EL (cell line): ENCODE measurements around the gene OR51F1.
"Not testable (repeated sequence)": the region's sequence is repeated elsewhere in the genome, so short reads cannot be mapped to it uniquely, and the experiment has no call there.

Experiments used
- DNase-seq: peaks from one replicate; pipeline ENCODE4 v3.0.0-alpha.2; 2016

The OR51F1 gene, protein sequence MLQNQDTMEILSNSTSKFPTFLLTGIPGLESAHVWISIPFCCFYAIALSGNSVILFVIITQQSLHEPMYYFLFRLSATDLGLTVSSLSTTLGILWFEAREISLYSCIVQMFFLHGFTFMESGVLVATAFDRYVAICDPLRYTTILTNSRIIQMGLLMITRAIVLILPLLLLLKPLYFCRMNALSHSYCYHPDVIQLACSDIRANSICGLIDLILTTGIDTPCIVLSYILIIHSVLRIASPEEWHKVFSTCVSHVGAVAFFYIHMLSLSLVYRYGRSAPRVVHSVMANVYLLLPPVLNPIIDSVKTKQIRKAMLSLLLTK

DNA sequence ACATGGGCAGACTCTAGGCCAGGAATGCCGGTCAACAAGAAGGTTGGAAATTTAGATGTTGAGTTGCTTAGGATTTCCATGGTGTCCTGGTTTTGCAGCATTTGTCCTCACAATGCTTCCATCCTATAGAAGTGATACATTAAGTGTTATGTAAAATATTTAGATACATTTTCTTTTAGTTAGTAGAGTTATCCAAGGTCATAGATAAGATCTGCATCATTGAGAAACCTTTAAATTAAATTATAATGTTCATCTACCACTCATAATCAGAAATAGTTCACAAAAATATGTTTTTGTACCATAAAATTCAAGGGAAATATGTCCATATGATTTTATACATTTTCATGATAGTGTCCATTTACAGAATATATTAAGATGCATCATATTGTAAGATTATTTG lies at the start of gene OR51F1:
OR51F1 (minus strand) TSS at position 101 of the 400 bp plus-strand sequence; CDS start at position 101, 0 bp downstream.
- no peak for DNase-seq

DNA sequence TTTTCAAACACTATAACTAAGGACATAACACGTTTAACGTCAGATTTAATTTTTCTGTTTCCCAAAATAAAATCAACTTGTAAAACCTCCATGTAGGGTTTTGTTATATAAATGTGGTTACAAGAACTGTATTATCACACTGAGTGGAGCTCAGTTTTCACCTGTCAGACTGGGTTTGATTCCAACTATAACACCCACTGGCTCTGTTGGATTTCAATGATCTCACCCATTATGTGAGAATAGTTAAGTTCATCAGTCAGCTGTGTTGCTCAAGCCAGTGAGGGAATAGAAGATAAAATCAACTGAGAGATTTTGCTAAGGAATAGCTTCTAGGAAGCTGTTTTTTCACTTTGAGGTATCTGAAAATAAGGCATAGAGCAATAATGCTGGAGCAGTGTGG lies 39.5 kb upstream of the OR51F1 start:
- no peak for DNase-seq

DNA sequence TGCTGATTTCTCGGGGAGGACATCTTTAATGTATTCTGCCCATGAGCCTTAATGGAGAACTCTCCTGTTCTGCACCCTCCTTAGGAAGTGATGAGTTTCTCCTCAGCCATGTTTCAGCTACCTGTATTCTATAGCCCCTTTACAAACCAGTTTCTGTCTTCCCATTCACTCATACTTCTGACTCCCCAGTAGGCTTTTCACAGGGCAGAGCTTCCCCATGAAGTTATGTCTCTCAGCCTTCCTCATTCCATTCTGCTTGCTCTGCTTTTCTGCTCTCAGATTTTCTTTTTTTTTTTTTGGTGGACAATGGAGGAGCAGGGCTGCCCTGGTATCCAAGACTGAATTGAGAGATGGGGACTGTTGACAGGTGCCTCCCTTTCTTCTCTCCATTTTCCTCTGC lies 38.7 kb upstream of the OR51F1 start:
- no peak for DNase-seq

GRCh38 chr11:4804280-4804679 lies 34.5 kb upstream of the OR51F1 start, which contains the start of gene OR52R1:
Gene OR52R1, minus strand, starts transcription at chr11:4804380. Its CDS starts 0 bp downstream, at chr11:4804380.
- no peak for DNase-seq

DNA sequence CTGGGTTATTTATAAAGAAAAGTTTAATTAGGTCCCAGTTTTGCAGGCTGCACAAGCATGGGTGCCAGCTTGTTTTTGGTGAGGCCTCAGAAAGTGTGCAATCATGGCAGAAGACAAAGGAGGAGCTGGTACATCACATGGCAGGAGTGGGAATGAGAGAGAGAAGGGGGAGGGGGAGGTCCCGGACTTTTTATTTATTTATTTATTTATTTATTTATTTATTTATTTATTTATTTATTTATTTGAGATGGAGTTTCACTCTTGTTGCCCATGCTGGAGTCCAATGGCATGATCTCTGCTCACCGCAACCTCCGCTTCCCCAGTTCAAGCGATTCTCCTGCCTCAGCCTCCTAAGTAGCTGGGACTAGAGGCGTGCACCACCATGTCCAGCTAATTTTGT lies 31.6 kb upstream of the OR51F1 start:
- DNase-seq: not testable (repeated sequence)

GRCh38 chr11:4798427-4799183 lies 28.9 kb upstream of the OR51F1 start:
- DNase-seq: no peak

DNA sequence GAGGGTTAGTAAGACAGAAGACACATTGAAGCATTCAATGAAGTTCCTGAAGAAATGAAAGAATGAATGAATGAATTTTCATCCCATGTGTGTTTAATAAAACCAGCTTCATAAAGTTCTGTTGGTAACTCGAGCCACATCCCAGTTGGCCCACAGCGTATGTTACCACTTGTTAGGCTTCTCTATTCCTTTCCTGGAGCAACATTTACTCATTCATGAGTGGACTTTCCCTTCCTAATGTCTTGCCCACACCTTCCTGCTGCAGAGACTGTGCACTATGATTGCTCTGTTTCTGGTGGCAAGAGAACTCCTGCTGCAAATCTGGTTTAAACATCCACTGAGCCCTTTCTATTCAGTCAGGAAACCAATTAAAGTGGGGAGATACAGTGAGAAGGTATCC lies 27.5 kb upstream of the OR51F1 start:
- DNase-seq: no peak

- no peak for DNase-seq
Measured at GRCh38 chr11:4782454-4782853, 12.7 kb upstream of the OR51F1 start.

DNA sequence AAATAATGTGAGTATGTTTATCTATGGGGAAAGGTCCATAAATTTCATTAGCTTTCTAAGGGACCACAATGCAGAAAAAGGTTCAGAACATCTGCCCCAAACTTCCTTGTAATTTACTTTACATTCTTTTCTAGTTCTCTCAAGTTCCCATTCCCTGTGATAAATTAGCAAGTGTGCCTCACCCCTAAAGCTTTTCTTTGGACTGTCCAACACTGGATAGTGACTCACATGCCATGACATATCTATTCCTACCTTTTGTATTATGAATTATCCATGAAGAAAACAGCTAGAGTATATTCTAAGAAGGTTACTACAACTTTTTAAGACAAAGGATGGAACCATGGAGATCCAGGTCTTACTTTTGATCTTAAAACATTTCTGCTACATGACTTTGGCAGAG lies 1.6 kb downstream of the OR51F1 start:
- DNase-seq: no peak

DNA sequence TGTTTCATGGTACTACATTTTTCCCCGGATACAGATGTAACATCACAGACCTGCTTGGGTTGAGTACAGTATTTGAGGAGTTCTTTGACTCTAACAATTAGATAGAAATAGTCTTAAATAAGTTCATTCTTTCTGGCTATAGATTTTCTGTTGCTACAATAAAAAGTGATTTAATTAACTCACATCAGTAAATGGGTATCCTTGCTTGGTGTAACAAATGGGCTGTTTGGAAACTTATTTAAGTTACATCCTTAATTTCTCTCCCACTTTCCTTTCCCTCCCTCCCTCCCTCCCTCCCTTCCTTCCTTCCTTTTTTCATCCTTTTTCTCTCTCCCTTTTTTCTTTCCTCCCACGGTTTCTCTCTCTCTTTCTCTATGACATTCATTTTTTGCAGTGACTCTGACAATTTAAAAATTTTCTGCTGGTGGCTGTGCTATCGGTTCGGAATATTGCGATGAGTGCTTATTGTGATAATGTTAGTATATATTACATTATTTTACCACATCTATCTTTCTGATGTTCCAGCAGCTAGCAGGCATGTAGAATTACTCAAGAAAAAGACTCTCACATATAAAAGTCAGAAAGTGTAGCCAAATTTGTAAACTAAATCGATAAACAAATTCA lies 3.2 kb downstream of the OR51F1 start:
- DNase-seq: no peak

DNA sequence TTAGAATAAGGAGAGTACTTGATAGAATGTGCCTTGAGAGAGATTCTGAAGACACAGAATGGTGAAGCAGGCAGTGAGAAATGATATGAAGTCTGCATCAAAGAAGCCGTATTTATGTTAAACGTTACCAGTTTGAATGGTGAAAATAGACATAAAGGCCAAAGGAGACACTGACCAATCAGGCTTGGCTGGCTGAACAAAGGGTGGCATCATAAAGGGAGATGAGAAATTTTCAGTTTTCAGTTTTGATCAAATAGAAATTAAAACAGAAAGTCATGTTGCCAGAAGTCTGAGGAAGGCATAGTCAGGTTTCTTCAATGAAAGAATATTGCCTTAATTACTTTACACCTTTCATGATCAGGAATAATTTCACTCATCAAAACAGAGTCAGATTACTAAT lies 6.6 kb downstream of the OR51F1 start:
- no peak for DNase-seq

DNA sequence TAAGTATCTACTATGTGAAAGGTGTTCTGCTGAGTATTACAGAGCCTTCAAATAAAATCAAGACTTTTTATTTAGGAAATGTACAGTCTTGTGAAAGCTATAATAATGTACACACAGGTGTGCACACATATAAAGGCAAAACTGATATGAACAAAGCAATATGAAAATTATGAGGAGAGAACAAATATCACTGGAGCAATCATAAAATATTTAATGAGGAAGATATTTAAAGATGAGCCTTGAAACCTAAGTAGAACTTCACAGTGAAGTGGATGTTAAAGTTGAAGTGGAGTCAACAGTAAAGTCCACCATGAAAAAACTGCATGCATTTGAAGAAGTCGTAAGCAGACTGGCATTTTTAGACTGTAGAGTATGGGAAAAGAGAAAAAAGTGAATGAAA lies 18.5 kb downstream of the OR51F1 start:
- no peak for DNase-seq

- no peak for DNase-seq
Measured at GRCh38 chr11:4748438-4748837, 21.3 kb downstream of the OR51F1 start.

DNA sequence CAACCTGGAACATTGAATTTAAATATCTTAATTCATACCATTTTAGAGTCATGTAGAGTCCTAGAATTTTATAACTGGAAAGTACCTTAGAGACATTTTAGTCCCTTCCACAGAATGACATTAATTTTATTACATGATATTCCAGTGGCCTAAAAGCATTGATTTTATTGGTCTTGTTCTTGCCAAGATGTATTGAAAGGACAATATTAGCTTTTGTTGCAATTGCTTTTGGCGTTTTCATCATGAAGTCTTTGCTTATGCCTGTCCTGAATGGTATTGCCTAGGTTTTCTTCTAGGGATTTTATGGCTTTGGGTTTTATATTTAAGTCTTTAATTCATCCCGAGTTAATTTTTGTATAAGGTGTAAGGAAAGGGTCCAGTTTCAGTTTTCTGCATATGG lies 29.0 kb downstream of the OR51F1 start:
- no peak for DNase-seq

DNA sequence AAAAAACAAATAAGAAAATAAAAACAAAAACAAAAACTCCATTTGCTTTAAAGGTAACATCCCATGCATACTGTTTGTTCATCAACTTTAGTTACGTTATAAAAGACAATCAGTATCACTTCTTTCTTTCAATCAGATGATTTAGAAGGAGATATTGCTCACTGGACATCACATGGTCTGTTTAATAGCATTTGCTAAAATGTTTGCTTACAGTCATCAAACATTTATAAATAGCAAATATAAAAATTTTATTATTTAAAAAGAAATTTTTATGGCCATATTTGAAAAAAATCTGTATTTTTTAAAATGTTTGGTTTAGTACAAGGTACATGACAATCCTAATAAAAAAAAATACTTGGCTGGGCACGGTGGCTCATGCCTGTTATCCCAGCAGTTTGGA lies 42.6 kb downstream of the OR51F1 start:
- no peak for DNase-seq

DNA sequence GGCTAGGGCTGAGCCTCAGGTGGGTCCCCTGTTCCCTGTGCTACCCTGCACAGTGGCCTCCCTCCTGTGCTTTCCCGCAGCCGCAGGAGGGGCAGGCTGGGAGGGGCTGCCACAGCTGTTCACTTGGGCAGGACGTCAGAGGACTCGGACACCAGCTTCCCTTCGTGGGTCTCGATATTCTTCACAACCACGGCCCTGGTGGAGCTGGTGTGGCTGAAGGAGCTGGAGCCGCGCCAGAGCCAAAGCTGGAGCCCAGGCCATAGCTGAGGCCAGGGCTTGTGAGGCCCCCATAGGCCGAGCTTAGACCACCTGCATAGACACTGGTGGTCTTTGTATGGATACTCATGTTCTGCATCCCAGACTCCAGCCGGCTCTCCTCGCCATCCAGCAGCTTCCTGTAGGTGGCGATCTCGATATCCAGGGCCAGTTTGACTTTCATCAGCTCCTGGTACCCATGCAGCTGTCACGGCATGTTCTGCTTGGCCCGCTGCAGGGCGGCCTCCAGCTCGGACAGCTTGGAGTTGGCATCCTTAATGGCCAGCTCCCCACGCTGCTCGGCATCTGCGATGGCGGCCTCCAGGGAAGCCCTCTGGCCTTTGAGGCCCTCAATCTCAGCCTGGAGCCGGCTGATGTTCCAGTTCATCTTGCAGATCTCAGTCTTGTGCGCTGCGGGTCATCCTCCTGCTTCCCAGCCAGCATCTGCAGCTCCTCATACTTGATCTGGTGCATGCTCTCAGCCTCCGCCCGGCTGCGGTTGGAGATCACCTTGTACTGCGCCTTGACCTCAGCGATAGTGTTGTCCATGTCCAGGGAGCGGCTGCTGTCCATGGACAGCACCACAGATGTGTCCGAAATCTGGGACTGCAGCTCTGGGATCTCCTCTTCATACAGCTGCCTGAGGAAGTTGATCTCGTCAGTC lies 46.9 kb downstream of the OR51F1 start:
- not testable (repeated sequence) for DNase-seq
